Kidney (tissue), 14 donors: Measurements from ENCODE around the gene GSG1L. TPM values are rescaled to one million over a fixed set of nuclear protein-coding genes. Genes with fewer than 3 reads are reported as not detected.

Experiments used
- DNase-seq, 5 donors: peaks; one replicate each; pipeline ENCODE4 v3.0.0-alpha.2; 2013 to 2020
- FAIRE-seq: peaks from 2 replicates; lab custom pipeline; 2012; peaks lifted over from hg19 to GRCh38; lab: Jason Lieb, UNC
- H3K27ac ChIP-seq, 2 donors: one replicate each; pipeline ENCODE4 v1.7.0; 2013; ENCODE audit warnings: low read depth in 2 of 2, low read length in 2 of 2, inconsistent platforms in 1 of 2
- H3K27me3 ChIP-seq: one replicate; pipeline ENCODE4 v1.7.1; 2013; ENCODE audit warnings: low read length, inconsistent platforms; ENCODE audit not compliant: control insufficient read depth, insufficient read depth
- H3K36me3 ChIP-seq, 3 donors: one replicate each; pipeline versions ENCODE4 v1.7.0 to v1.7.1; 2013; ENCODE audit warnings: low read length in 3 of 3, control low read depth in 1 of 3, inconsistent platforms in 1 of 3; ENCODE audit not compliant: insufficient read depth in 3 of 3, control insufficient read depth in 2 of 3
- H3K4me1 ChIP-seq, 3 donors: one replicate each; pipeline versions ENCODE4 v1.7.0 to v1.7.1; 2013; ENCODE audit warnings: low read length in 3 of 3, inconsistent platforms in 1 of 3, low read depth in 1 of 3; ENCODE audit not compliant: control insufficient read depth in 2 of 3, insufficient read depth in 2 of 3
- H3K4me3 ChIP-seq, 3 donors: one replicate each; pipeline versions ENCODE4 v1.7.0 to v1.8.1; 2013; ENCODE audit warnings: low read length in 3 of 3, control low read depth in 1 of 3, inconsistent platforms in 1 of 3
- H3K9ac ChIP-seq, 3 donors: one replicate each; pipeline versions ENCODE4 v1.7.0 to v1.7.1; 2013; ENCODE audit warnings: low read length in 3 of 3, control low read depth in 1 of 3, inconsistent platforms in 1 of 3
- H3K9me3 ChIP-seq, 3 donors: one replicate each; pipeline versions ENCODE4 v1.7.0 to v1.7.1; 2013; ENCODE audit warnings: low read length in 3 of 3, control low read depth in 1 of 3, inconsistent platforms in 1 of 3; ENCODE audit not compliant: control insufficient read depth in 2 of 3, insufficient read depth in 1 of 3
- CTCF ChIP-seq: IDR thresholded peaks from 3 replicates; pipeline ENCODE4 v1.5.1; 2012; ENCODE audit warnings: mild to moderate bottlenecking, moderate library complexity, borderline replicate concordance; ENCODE audit not compliant: insufficient read depth; ENCODE audit errors: extremely low read depth
- intact Hi-C: fragments of 100-400 bp; cut with DNase I; formaldehyde crosslinking; loops from one replicate; pipeline ENCODE4 v1.11.1; 2022
- polyA plus RNA-seq: library from polyadenylated mRNA; stranded (reverse); fragments of 350-450 nt; fragmentation: Illumina TruSeq; extraction: RNeasy Lipid Tissue Mini Kit (QIAGEN cat#74804); gene quantifications from one replicate; pipeline ENCODE4 v1.2.3, GENCODE V29; 2014; ENCODE audit warnings: low read depth, low replicate concordance; ENCODE audit not compliant: insufficient read depth
- total RNA-seq: library from RNA; stranded (reverse); fragmentation: NEBNext Ultra II Directional; extraction: Animal tissue kit (Norgen Biotek cat#: 25700); gene quantifications from one replicate; pipeline ENCODE4 v1.2.1, GENCODE V29; 2021
- donor health status: control.
- donor health status: control.
- donor health status: control.
- donor health status: control.
- donor health status: control.
- donor health status: DM: yes; HTN: yes; CAD: no.
- donor health status: Normal renal cell carcinoma (clear cell type).

Gene GSG1L
- total and polyA plus RNA-seq, 2 donors from 2014 or later = not detected

DNA sequence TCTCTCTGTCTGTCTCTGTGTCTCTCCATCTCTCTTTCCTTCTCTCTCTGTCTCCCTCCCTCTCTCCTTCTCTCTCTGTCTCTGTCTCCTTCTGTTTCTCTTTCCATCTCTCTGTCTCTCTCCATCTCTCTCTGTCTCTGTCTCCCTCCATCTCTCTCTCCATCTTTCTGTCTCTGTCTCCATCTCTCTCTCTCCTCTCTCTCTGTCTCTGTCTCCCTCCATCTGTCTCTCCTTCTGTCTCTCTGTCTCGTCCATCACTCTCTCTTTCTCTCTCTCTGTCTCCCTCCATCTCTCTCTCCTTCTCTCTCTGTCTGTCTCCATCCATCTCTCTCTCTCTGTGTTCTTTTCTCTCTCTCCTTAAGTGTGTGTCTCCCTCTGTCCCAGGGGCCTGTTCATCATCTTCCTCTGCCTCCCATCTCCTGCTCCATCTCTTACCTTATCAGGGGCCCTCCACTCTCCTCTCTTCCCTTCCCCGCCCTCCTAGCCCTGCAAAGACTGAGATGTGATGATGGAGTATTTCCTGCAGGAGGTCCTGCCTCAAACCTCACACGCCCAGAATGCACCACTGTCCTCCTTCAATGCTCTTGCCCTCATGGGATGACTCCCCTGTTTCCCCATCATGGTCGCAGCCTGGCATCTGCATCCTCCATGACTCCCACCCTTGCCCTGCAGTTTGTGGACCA lies 193.3 kb downstream of the GSG1L start:
- Histone ChIP-seq H3K27ac (no peak overlapping the region), H3K4me3 (no peak overlapping the region), H3K9me3 (peaks cover 0 to 15% (median 2%) of the 10 kb centered on the region in 3 donors), H3K4me1 (no peaks in the 10 kb centered on the region), H3K27me3 (no peaks in the 10 kb centered on the region), H3K9ac (no peak overlapping the region), H3K36me3 (no peaks in the 10 kb centered on the region)
- FAIRE-seq = no peak
- no peak for DNase-seq
- intact Hi-C loops = no loop called here
- no peak for TF ChIP-seq CTCF

DNA sequence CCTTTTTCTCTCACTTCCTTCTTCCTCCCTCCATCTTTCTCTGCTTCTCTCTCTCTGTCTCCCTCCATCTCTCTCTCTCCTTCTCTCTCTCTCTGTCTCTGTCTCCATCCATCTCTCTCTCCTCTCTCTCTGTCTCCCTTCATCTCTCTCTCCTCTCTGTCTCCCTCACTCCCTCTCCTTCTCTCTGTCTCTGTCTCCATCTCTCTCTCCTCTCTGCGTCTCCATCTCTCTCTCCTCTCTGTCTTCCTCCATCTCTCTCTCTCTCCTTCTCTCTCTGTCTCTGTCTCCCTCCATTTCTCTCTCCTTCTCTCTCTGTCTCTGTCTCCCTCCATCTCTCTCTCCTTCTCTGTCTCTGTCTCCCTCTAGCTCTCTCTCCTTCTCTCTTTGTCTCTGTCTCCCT lies 194.1 kb downstream of the GSG1L start:
- no peak for TF ChIP-seq CTCF
- Histone ChIP-seq H3K9me3 (peaks cover 0 to 11% (median 2%) of the 10 kb centered on the region in 3 donors), H3K4me1 (no peaks in the 10 kb centered on the region), H3K36me3 (no peaks in the 10 kb centered on the region), H3K9ac (no peak overlapping the region), H3K4me3 (no peak overlapping the region), H3K27me3 (no peaks in the 10 kb centered on the region), H3K27ac (no peak overlapping the region)
- FAIRE-seq = no peak
- no peak for DNase-seq
- intact Hi-C loops = no loop called here

- no peaks in the 10 kb centered on the region for H3K4me1 ChIP-seq
- H3K27me3 ChIP-seq = no peaks in the 10 kb centered on the region
- no peaks in the 10 kb centered on the region for H3K36me3 ChIP-seq
- peaks cover 0 to 16% (median 5%) of the 10 kb centered on the region in 3 donors for H3K9me3 ChIP-seq
- FAIRE-seq = no peak
- H3K27ac ChIP-seq = no peak overlapping the region
- no peak for DNase-seq
- no peak for TF ChIP-seq CTCF
- H3K4me3 ChIP-seq = no peak overlapping the region
- intact Hi-C loops = no loop called here
- H3K9ac ChIP-seq = no peak overlapping the region
These were observed 195.3 kb downstream of the GSG1L start for GRCh38 chr16:27868180-27868579.
